HCEC 1CT (cell line): ENCODE data around the gene KRT7.
A peak's percentile ranks its signal among the peaks of the same experiment; 100 is the strongest.

Source experiments
- DNase-seq: peaks from one replicate; pipeline ENCODE4 v3.0.0-alpha.2; 2017

KRT7 gene

DNA sequence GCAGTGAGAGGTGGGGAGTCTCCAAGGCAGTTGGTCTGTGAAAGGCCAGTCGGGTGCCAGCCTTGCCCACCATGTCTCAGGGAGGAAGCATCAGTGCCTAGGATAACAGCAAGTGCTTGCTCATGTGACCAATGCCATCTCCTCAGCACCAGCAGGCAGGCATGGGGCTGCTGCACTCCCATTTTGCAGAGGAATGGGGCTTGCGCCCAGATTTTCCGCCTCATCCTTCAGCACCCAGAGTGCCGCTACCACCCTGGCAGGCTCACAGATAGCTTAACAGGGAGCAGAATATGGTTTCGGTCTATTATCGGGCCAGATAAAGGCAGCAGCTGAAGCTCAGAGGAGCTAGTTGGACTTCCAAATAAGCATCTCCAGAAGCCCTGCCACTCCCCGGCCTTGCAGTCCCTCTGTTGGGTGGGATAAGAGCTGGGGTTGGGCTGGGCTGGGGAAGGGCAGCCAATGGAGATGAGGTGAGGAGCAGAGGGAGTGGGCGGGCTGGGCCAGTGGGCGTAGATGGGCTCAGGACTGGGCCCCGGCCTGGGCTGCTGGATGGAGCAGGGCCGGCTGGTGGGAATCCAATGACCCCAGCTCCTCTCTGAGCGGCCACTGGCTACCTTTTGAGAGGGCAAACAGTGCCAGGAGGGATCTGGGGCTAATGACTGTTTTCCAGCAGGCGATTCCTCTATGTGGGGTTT, 32.8 kb upstream of the KRT7 start:
- DNase-seq: no peak

DNA sequence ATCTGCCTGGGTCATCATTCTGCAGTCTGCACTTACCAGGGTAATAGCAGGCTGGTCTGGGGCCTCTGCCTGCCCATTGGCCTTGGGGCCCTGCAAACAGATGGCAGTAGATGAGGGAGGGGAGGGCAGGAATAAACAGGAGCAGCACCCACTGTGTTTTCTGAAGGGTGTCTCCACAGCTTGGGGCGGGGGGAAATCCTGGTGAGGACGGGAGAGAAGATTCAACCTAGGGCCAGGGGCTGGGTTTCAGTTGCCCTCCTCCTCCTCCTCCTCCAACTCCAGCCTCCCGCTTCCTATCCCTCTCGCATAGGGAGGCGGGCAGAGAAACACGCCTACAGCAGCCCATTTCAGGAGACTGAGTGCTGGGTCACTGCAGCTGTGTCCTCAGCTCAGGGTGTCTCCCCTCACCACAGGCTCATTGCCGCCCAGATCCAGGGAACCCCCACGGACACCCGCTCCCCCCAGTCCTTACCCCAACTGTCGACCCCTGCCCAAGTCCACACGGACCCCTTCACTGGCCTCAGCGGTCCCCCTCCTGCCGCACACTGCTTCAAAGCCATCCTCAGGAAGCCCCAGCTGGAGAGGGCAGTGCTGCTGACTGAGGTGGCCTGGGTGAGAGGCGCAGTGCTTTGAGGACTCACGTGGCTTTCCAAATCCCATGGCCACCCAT, 32.1 kb upstream of the KRT7 start:
- DNase-seq: no peak

DNA sequence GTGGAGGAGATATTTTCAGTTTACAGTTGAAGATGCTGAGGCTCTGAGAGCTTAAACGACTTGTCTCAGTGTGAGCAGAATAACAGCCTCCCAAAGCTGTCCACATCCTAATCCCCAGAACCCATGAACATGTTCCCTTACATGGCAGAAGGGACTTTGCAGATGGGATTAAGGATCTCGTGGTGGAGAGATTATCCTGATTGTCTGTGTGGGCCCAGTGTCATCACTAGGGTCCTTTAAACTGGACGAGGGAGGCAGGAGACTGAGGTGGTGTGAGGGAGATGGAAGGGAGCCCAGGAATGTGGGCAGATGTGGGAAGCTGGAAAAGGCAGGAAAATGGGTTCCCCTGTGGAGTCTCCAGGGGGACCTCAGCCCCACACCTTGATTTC, 31.6 kb upstream of the KRT7 start:
- no peak for DNase-seq

DNA sequence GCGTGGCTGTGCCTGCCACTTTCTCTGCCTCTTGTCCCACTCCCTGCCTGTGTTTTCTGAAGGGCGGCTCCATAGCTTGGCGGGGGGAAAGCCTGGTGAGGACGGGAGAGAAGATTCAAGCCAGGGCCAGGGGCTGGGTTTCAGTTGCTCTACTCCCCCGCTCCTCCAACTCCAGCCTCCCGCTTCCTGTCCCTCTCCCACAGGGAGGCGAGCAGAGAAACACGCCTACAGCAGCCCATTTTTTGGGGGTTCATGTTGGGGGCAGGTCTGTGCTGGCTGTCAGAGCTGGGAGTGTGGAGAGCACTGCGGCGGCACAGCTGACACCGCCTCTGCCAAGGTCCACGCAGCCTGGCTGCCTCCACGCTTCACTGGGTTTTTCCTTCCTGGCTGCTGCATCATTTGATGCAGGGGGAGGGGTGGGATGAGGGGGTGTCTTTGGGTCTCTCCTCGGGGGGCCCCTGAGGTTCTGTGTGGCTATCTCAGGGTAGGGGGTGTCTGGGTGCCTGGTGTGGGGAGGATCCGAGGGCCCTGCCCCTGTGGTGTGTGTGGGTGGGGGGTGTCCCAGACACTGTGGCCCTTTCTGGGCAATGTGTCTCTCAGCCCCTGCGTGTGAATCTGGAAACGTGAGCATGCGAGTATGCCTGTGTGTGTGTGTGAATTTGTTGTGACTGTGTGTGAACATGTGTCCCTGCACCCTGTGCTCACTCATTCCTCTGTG, 30.5 kb upstream of the KRT7 start:
- no peak for DNase-seq

DNA sequence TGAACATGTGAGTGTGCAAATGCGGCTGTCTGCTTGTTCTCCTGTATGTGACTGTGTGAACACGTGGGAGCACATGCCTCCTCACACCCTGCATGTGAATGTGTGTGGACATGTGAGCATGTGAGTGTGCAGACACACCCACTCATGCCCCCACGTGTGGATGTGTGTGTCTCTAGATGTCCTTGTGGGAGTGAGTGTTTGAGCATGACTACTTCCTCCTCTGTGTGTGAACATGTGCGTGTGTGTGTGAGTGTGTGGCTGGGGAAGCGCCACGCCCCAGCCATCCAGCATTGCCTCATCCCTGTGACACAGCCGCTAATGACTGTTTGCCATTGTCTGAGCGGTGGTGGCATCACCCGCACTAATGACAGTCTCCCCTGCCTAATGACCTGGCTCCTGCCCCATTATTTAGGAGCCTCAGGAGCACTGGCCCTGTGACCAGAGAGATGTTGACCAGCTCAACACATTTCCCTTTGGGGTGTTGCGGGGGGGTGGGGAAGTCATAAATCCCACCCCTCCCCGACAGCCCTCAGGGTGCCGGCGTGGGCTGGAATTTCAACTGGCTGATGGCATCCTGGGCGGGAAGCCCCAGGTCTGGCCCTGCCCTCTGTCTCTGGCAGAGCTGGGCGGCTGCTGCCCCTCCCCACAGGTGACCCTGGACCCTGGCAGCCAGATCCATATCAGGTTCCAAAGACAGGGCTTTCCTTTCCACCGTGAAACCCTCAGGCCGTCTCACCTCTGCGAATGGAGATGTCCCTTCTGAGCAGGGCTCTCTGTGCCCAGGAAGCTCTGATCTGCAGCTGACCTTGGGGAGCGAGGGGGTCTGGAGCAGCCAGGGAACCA, 29.7 kb upstream of the KRT7 start:
- peak; percentile 56 for DNase-seq

DNA sequence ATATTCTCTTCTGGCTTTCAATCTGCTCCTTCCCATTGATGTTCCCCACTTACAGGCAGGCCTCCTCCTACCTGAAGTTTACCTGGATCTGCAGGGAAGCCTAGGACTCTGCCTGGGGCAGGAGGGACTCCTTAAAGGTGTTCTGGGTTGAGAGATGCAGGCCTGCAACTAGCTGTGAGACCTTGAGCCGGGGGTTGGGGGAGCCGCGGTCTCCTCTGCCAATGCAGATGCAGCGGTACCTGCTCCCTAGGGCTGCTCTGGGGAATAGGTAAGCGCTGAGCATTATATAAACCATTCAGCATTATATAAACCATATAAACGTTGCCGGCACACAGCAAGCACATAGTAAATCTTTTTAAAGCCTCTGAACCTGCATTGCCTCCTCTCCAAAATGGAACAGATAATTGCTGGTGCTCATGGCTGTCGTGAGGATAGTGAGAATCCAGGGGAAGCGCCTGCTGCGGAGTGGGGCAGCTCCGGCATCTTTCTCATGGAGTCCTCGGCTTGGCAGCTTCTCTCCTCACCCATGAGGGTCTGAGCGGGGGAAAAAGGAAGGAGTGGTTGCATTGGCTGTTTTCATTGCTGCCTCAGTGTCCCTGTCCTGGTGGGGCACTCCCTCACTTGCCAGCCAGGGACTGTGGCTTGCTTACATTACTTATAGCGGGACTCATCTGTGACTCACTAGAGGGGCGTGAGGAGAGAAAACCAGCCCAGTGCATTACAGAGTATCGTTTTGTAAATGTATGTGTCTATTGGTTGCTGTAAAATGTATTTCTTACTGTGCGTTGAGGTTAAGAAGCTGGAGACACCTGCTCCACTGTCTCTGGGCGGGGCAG, 28.7 kb upstream of the KRT7 start:
- DNase-seq: peak; percentile 42

DNA sequence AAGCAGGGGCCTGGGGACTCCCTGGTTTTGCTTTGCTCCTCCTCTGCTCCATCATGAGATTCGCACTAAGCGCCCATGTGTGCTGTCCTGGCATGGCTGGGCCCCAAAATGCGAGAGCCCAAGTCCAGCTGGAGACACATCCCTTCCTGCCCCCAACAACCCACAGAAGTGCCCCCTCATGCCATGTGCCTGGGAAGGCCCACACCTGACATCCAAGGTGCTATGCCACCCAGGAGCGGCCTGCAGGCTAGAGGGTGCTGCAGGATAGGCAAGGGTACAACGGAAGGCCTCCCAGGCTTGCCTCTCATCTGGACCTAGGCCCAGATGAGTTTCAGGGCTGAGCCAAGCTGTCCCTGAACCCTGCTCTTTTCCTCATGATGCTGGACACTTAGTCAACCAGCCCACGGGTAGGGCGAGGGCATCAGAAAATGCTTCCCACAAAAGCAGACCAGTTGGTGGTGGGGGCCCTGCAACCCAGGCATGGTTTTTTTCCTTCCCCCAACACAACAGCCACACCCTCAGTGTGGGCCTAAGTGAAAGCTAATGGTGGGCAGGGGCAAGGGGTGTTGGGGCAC, 28.0 kb upstream of the KRT7 start:
- no peak for DNase-seq

DNA sequence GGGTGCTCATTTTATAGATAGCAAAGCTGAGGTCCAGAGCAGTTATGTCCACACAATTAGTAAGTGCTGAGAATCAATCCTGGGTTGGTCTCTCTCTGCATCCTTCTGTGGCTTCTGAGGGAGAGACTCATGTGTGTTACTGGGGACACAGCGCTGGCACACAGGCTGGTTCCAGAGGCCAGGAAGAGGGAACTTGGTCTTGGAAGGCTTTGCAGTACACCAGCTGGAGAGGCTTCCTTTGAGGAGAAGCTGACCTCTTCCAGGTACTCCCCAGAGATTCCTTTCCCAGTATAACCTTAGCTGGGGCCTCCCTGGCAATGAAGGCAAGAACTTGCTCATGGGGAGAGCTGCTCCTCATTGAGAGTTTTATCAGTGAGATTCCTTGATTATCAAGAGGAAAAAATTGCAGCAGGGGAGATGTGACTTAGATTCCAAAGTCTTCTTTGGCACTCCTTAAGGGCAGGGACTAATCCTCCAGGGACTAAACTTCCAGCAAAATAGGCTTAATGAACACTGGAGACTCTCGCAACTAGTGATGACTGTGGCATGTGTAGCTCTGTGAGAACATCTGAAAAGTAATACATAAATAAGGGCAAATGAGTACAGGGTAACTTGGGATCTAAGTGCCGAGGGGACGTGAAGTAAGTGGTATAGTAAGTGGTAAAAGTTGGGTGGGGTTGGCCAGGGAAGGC, 27.3 kb upstream of the KRT7 start:
- no peak for DNase-seq

DNA sequence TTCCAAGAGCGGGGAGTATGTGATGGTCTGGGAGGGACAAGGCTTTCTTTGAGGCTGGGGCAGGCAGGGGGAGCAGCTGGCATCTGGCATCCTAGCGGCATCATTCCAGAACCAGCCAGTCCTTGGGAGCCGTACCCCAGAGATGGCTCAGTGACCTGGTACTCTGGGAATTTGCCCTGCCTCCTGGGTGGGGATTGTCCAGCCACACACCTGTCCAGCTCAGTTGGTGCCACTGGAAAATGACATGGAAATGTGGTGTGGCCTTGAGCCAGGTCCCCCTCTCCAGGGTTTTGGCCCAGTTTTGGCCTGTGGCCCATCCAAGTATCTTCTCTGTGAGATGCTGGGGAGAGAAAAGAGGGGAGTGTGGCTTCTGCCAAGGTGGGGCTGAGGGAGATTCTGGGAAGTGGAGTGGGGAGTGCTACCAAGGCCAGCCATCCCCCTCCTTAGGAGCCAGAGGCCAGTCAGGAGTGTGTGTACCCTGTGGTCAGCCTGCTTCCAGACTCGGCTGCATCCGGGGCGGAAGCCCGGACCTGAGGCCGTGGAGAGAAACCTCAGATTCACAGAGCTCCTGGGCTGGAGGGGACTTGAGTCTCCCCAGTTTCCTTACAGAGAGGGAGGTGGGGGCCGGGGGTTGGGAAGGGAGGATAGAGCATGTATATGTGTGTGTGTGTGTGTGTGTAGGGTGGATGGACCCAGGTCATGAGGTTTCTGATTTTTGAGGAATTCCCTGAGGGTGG, 26.6 kb upstream of the KRT7 start:
- DNase-seq: no peak

DNA sequence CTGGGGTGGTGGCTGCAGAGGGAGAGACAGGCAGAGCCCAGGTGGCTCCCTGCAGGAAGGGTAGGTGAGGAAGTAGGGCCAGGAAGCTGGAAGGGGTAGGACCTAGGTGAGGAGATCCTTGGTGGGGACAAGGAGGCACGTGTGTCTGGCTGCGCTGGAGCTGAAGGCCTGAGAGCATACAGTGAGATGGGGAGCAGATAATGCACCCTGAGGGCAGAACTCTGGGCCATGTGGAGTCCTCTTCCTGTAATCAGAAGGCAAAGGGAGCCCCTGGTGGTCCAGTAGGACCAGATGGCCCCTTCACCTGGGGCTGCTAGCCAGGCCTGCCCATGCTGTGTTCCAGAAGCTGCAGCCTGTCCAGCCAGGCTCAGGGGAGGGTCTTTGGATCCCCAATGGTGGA, 25.9 kb upstream of the KRT7 start:
- no peak for DNase-seq

DNA sequence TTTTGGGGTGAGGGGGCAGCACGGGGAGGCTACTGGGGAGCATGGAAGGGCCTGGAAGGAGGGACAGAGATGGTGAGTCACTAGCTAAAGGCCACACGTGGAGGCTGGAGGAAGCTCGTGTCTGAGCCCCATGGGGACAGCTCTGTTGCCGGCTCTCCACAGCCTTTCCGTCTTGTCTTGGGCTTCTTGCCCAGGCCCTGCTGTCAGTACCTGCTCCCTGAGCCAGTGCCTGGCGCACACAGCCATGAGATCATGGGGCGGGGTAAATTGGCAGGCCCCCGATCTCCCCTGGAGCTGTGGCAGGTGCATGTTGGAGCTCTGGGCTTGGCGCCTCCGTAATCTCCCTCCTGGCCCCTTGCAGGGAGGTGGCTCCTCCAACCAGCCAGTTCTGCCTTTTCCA, 25.1 kb upstream of the KRT7 start:
- DNase-seq: no peak

DNA sequence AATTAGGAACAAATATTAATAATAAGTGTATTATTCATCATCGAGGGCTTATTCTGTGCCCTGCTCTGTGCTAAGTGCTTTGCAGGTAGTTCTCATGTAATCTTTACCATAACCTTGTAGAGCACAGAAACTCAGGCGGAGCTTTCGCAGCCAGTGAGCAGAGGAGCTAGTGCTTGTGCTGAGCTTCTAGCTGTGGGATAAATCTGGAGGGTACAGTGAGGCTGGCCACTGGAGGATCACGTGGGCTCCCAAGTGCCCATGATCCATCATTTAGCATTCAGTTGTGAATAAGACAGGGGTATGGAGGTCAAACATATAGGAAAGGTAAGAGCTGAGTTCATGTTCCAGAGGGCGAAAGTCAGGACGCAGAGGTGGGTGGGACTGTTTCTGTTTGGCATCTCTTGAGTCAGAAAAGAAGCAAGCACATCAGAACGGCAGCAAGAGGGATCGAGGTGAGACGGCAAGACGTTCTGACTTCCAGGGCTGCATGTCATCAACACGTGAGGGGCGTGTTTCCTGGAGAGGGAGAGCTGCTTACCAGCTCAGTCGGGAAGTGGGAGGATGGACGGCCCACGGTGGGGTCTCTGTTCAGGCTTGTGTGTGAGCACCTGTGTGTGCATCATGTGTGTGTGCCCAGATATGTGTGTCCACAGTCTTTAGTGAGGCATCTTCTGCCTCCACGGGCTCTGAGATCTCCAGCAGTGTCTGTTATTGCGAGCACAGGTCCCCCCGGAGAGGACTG, 24.4 kb upstream of the KRT7 start:
- DNase-seq: no peak

DNA sequence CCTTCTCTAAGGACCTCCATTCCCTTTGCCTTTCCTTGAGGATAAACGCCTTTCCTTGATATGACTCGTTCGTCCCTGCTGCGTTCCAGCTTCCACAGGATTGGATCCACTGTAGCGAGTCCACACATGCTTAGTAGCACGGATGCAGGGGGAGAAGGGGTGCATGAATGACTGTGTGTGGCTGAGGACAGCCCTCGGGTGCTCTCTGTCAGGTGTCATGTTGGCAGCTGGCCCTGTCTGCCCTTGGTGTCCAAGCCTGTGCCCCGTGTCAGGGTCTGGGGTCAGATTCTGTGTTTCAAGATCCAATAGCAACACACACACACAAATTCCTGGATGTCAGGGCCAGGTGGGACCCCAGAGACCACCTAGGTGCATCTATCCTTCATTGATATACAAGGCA, 23.7 kb upstream of the KRT7 start:
- DNase-seq: no peak

DNA sequence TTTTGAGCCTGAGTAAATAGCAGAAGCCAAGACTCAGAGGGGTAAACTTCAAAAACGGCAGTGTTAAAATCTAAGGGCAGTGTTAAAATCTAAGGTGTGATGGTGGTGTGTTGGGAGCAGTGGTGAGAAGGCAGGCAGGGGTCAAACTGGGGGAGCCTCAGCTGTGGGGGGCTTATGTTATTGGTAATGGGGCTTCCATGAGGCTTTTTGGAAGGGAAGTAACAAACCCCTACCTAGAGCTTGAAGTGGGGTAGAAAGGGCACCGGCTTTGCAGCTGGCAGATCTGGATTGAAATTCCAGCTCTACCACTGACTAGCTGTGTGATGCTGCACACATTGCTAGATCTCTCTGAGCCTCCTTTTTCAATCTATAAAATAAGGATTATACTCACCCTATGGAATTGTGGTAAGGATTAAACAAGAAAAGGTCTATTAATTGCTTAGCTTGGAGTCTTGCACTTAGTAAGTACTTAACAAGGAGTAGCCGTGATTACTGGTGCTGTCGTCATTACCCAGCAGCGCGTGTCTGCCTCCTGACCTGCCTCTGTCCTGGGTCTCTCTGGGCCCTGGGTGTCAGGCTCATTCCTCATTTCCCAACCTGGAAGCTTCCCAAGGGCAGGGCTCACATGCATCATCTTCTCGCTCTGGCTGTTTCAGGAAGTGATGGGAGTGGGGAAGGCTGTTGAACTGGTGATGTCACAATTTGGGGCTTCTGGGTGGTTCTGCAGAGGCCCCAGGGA, 22.7 kb upstream of the KRT7 start:
- peak; percentile 70 for DNase-seq

DNA sequence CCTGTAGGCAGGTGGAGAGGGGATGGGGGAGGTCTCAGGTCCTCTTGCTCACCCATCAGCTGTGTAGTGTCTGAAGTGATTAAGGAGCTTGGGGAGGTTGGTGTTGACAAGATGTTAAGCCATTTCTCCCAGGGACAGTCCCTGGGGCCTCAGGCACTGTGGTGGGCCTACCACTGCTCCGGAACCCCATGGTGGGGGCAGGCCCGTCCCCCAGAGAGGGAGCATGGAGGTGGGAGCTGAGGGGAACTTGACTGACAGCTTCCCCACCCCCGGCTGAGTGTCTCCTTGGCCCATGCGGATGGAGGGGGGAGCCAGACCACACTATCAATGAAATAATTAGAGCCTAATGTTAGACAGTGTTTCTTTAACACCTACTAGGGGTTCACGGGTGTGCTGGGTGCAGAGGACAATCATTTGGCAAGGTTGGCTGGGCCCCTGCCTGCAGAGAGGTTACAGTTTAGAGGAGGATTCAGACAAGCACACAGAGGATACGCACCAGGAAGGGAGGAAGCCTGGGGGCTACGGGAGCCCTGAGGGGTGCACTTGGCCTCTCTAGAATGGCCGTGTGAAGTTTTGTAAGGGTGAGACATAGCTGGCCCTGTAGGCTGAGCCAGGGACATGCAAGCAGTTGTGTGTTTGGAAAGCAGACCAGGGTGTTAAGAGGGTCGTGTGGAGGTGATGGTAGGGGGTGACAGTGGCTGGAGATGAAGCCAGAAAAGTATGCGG, 22.0 kb upstream of the KRT7 start:
- no peak for DNase-seq

DNA sequence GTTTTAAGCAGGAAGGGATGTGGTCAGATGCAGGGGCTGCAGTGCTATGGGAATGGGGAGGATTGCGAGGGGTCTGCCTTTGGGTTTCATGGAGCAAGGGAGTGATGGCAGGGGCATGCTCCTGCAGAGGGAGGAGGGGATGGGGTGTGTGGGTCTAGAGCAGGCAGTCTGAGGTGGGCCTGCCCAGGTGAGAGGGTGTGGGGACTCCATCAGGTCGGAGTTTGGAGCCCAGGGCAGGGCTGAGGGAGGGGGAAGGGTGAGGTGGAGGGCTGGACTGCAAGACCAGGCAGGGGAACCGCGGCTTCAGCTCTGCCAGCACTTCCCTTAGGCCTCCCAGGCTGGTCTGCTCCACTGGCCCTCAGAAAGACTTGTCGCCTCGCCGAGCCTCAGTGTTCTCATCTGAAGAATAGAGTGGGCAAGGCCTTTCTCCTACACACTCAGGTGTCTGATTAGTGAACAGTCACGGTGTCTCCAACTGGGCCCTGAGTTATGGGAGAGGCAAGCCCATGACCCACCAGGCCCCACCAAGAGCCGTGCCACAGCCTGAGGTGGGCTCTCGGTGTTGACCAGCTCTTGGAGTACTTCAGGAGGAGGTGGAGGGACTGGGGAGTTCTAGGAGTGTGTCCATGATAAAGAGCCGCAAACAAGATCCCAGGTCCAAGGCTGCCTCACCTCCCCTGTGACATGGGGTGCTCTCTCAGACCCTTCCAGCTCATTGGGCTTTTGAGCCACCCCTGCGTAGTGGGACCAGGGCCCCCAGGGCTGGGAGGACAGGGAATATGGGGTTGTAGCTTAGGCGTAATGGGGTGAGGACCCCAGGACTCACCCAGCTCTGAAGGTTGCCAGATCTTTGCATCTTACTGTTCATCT, 21.1 kb upstream of the KRT7 start:
- no peak for DNase-seq
